Embryonic facial prominence (tissue), 1 donor: ENCODE data around the gene CD300H.
"Not testable (repeated sequence)": the region's sequence is repeated elsewhere in the genome, so short reads cannot be mapped to it uniquely, and the experiment has no call there.

Source experiments
- DNase-seq: peaks from one replicate; pipeline ENCODE4 v3.0.0-alpha.2; 2016; ENCODE audit errors: extremely low spot score

Gene CD300H

DNA sequence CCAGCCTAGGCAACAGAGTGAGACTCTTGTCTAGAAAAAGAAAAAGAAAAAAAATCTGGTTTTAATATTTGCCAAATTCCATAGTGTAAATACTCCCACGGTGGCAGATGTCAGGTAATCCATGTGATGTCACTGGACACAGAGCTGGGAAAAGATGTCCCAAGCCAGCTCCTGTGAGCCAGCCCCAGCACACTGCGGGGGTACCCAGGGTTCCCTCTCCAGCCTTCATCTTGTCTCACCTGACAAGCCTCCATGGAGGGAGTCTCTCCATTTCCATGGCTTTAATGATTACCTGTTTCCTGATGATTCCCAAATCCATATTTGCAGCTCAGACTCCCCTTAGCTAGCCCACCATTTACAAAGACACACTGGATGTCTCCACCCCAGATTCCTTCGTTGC is 40.6 kb downstream of the CD300H start:
- no peak for DNase-seq

DNA sequence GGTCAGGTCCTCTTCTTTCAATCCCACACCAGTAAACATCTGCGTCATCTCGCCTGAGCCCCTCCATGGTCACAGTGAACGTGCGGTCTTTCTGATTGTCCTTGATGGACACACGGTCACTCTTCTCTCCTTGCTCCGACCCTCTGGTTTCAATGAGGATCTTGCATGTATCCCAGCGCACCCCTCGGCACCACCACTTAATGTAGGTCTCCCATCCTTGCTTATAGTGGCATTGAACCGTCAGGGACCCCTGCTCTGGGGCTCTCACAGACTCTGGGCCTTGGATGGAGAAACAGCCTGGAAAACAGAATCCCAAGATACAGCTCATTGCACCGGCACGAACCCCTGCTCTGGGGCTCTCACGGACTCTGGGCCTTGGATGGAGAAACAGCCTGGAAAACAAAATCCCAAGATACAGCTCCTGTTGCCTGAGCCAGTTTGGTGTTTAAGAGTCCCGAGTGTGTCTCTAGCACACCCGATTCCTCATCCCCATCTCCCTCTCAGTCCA is 41.5 kb downstream of the CD300H start:
- no peak for DNase-seq

DNA sequence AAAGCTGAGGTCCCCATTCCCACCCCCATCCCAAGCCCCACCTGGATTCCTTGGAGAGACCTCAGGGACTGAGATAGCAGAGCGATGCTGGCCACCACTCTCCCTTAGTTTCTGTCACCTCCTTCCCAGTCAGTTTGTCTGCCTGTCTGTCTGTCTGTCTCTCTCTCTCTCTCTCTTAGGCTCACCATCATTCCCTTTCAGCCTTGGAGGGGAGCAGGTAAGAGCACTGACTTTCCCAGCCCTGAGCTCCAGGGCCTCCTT is 41.9 kb downstream of the CD300H start:
- DNase-seq = no peak

DNA sequence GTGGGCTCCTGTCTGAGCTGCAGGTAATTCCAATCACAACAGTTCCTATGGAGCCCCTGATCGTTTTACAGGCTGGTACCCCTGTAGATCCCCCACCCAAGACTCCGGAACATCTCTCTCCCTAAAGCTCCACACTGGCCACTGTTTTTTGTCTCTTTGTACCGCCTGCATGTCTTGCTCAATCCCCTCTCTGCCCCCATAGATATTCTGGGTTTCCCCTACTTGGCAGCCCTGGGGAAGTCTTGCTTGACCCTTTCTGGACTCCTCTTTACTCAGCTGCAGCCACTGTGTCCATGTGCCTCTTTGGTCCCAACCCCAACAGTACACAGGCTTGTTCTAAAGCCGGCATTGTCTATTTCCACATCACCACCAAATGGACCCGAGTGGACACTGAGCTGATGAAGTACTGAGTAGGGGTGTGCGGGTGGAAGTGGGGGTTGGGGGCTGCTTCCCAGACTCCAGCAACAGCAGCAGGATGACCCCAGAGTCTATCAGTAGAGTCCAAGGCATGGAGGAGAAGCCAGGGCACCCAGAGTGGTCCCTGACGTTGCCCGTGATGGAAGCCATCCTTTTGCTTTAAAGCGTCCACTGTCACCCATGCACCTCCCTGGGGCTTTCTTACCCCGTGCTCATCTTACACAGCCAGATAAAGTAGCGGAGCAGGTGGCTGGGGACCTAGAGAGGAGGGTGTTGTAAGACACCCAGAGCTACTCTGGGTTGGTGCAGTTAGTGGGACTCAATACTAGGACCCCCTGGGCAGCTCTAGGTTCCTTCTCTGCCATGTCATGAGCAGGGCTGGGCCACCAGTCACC is 42.5 kb downstream of the CD300H start:
- no peak for DNase-seq

DNA sequence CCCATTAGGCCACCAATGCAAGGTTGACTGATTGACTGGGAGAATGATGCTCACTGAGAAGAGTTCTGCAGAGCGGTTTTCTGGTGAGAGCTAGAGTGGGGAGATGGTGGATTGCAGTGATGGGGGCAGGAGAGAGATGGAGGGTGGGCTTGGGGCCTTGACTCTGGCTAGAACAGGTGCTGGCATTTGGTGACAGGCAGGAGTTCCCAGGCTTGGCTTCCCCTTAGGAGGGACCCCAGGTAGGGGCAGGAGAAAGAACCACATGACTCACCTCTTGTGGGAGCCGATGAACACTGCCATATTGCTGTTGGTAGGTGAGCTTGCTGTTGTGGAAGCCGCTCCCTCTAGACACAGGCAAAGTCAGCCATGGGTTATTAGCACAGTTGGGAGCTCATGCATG is 44.0 kb downstream of the CD300H start:
- DNase-seq = no peak

DNA sequence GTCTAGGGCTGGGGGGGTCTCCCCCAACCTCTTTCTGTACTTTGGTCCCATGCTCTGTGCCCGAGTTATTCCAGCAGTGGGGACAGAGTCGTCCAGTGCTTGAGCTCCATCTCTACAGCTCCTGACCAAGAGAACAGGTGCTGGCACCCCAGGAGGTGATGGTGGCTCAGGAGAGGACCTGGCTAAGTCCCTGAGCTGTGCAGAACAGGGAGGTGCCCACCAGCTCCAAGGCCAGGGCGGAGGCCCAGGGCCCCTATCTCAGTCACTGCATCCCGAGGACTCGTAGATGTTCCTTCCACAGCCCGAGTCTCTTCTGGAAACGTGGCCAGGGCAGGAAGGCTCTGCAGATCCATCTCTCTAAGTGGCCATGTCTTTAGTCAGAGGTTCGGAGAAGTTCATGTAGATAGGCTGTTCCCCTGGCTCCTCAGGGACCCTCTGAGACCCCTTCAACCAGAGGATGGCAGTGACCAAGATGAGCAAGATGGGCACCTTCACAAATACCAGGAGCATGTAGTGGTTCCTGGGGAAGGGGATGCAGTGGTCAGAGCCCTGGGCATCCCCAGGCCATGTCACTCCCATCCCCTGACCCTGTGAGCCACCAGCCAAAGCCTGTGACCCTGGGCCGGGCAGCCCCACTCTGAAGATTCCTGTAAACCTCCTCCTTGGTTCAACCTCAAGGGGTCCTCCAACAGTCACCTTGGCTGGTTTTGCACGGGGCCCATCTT is 44.8 kb downstream of the CD300H start:
- DNase-seq = no peak

DNA sequence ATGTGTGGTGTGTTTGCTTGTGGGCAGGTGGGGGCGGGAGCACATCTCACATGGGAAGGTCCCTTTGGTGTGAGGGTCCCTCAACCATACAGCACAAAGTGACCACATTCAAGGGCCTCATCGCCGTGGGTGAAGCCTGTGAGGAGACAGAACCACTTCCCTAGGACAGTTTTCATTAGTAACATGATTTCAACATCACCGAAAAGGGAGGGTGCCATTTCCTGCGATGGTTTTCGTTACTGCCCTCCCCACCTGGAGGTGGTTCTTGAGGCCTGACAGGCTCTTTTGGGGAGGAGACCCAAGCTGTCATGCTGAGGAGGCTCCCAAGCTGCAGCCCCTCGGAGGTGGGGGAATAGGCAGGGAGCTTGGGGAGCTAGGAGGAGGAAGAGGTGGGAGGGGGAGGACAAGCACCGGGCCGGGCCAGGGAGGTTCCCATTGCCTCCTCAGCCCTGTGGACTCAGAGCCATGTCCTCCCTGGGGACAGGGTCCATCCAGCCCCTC is 45.6 kb downstream of the CD300H start:
- no peak for DNase-seq

DNA sequence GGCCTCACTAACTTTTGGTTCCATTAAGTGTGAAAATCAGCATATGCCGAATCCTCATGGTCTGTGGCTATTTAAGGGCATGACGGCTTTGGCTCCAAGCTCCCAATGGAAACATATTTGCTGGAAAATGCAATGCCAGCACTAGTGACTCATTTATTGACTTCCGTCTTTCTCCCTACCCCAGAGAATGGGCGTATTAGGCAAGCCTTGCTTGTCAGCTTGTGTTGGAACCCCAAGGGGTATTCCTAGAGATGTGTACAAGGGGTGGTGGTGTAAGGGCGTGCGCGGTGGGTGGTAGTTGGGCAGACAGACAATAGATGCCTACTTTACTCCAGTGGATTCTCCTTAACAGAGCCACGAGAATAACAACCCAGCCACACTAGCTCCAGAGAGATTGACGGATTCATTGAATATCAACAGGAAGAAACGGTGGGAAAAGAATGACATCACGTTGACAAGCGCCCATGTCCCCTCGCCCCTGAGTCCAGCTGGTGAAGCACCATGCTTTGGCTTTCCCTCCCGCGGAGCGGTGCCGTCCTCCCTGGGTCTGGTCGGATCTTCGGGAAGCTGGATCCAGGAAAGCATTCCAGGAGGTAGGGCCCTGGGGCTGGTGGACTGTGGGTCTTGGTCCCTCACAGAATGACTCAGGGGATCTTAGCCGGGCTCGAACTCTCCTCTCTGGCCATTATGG is 46.4 kb downstream of the CD300H start:
- DNase-seq = no peak

DNA sequence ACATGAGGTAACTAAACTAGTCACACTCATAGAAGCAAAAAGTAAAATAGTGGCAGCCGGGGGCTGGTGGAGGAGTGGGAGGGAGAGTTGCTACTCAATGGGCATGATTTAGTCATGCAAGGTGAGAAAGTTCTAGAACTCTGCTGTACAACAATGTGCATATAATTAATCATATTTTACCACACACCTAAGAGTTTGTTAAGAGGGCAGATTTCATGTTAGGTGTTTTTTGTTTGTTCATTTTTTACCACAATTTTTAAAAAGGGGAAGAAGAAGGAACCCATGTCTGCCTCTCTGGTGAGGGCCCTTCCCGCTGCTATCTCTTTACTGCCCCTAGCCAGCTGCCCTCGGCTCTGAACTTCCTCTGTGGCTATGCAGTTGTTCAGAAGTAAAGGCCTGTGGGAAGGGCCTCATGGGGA is 47.3 kb downstream of the CD300H start:
- DNase-seq = no peak

DNA sequence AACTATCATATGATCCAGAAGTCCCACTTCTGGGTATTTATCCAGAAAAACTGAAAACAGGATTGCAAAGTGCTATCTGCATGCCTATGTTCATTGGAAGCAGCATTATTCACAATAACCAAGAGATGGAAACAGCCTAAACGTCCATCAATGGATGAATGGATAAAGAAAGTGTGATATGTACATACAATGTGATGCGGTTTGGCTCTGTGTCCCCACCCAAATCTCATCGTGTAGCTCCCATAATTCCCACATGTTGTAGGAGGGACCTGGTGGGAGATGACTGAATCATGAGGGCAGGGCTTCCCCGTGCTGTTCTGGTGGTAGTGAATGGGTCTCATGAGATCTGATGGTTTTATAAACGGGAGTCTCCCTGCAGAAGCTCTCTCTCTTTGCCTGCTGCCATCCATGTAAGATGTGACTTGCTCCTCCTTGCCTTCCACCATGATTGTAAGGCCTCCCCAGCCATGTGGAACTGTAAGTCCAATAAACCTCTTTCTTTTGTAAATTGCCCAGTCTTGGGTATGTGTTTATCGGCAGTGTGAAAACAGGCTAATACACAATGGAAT is 48.8 kb downstream of the CD300H start:
- DNase-seq = not testable (repeated sequence)

DNA sequence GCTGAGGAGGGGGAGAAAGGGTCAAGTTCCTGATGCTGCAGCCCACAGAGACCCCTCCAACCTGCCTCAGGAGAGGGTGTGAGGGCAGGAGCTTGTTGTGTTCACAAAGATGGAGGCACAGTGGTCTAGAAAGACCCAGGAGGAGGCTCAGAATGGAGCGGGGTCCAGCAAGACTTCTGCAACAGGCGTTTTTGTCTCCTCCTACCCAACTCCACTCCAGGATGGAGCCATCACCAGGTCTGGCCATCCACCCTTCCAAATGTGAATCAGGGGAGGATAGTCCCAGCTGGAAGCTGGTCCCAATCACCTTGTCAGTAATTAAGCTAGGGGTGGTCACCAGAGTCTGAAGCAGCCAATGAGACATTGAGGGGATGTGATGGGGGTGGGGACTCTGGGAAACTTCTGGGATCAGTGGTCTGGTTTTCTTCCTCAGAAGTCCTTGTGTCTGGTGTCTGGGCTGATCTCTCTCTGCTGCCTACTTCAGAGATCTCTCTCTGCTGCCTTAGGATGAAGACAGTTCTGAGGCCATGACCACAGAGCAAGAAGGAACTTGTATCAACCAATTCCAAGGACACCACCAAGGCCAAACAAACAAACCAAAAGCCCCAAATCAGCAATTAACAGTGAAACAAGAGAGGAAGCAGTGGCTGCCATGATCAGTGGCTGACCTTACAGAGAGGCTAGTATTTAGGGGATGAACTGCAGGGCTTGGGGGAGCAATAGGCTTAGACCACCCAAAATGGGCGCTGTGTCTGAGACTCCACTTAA is 50.6 kb downstream of the CD300H start:
- no peak for DNase-seq

DNA sequence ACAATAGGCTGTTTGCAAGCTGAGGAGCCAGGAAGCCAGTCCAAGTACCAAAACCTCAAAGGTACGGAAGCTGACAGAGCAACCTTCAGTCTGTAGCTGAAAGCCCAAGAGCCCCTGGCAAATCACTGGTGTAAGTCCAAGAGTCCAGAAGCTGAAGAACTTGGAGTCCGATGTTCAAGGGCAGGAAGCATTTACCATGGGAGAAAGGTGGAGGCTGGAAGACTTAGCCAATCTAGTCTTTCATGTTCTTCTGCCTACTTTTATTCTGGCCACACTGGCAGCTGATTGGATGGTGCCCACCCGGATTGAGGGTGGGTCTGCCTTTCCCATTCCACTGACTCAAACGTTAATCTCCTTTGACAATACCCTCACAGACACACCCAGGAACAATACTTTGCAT is 51.4 kb downstream of the CD300H start:
- no peak for DNase-seq

DNA sequence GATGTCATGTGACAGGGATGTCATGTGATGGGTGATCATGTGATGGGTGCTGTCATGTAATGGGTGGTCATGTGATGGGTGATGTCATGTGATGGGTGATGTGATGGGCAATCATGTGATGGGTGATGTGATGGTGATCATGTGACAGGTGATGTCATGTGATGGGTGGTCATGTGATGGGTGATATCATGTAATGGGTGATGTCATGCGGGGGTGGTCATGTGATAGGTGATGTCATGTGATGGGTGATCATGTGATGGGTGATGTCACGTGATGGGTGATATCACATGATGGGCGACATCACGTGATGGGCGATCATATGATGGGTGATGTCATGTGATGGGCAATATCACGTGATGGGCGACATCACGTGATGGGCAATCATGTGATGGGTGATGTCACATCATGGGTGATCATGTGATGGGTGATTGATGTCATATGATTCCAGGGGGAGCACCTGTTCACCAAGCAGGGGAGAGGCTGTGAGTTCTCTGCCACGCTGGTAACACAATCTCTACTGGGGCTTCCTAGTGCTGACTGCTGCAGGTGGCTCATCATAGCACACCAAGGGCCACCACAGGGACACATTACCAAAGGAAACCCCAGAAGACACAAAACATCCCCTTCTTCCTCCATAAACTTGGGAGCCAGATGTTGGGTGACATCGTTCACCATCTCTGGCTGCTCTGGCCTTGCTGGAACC is 52.5 kb downstream of the CD300H start:
- no peak for DNase-seq

DNA sequence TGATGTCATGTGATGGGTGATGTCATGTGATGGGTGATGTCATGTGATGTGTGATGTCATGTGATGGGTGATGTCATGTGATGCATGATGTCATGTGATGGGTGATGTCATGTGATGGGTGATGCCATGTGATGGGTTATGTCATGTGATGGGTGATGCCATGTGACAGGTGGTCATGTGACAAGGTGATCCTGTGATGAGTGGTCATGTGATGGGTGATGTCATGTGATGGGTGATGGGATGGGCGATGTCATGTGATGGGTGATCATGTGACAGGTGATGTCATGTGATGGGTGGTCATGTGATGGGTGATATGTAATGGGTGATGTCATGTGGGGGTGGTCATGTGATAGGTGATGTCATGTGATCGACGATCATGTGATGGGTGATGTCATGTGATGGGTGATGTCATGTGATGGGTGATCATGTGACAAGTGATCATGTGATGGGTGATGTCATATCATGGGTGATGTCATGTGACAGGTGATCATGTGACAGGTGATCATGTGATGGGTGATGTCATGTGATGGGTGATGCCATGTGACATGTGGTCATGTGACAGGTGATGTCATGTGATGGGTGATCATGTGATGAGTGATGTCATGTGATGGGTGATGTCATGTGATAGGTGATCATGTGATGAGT is 53.2 kb downstream of the CD300H start:
- DNase-seq = no peak

DNA sequence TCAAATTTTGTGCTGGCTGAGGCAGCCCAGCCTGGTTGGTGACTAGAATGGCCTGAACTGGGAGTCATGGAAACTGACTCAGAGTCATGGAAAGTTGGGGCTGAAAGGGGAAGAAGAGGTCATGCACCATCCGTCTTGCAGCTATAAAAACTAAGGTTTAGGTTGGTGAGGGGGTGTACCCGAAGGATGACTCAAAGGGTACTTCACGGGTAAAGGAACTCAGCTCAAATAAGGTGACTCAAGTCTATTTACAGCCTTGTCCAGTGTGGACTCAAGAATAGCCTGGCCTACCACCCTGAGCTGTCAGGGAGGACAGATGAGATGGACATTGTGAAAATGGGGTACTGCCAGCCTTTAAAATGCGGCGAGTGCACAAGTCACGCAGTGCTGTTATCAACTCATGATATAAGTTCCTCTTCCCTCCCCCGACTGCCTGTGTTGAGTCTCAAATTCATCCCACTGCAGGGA is 54.7 kb downstream of the CD300H start:
- no peak for DNase-seq

DNA sequence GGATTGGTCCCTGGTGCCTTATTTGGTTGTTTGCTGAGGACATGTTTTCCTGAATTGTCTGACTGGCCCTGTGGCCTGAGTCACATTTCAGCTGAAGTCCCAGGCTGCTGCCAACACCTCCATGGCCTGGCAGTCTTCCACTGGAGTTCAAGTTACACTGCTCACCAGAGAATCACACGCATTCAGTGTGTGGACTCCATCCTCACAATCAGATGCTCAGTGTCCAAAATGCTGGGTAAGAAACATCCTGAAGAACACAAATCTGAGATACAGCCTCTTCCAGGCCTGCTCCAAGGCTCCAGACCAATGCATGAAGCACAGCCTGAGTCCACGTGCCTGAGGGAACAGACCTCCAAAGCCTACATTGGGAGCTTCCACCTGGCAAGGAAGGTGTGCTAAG is 55.3 kb downstream of the CD300H start:
- DNase-seq = no peak
